ENCODE measurements around the gene HSDL1.

- TF ChIP-seq, protein P1, sequence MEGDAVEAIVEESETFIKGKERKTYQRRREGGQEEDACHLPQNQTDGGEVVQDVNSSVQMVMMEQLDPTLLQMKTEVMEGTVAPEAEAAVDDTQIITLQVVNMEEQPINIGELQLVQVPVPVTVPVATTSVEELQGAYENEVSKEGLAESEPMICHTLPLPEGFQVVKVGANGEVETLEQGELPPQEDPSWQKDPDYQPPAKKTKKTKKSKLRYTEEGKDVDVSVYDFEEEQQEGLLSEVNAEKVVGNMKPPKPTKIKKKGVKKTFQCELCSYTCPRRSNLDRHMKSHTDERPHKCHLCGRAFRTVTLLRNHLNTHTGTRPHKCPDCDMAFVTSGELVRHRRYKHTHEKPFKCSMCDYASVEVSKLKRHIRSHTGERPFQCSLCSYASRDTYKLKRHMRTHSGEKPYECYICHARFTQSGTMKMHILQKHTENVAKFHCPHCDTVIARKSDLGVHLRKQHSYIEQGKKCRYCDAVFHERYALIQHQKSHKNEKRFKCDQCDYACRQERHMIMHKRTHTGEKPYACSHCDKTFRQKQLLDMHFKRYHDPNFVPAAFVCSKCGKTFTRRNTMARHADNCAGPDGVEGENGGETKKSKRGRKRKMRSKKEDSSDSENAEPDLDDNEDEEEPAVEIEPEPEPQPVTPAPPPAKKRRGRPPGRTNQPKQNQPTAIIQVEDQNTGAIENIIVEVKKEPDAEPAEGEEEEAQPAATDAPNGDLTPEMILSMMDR (IDR thresholded peaks at IDR 0.05 in 4 of 5, conservative IDR thresholded peaks at IDR 0.05 in 1 of 5) = no peak
- TF ChIP-seq POLR2A (IDR thresholded peaks at IDR 0.05) = no peak
Observed at GRCh38 chr16:84177741-84178073, 32.7 kb upstream of the HSDL1 start.
